H1 (cell line): ENCODE data around the gene TBC1D13. TPM values are rescaled to one million over a fixed set of nuclear protein-coding genes. Genes with fewer than 3 reads are reported as not detected.

Experiments used
- CTCF ChIA-PET: fragments of 300-600 bp; sonication (Branson Sonifier 250); formaldehyde crosslinking; loops from one replicate; lab custom pipeline; 2021; ENCODE audit not compliant: partially characterized antibody; lab: Charles Lee
- POLR2A ChIA-PET: fragments of 300-600 bp; sonication (Branson Sonifier 250); formaldehyde crosslinking; loops from one replicate; lab custom pipeline; 2021; ENCODE audit warnings: inconsistent platforms; ENCODE audit not compliant: partially characterized antibody; lab: Charles Lee
- DNase-seq, 2 experiments: peaks; one replicate each; pipeline versions ENCODE4 v3.0.0 to v3.0.0-alpha.2; 2010 to 2022; ENCODE audit warnings: low spot score in 2 of 2, low read depth in 1 of 2, mixed read lengths in 1 of 2
- FAIRE-seq: peaks from 2 replicates; lab custom pipeline; 2011; peaks lifted over from hg19 to GRCh38; lab: Jason Lieb, UNC
- H2AFZ ChIP-seq: 2 replicates; pipeline ENCODE4 v1.8.1; 2012; ENCODE audit warnings: low read length, inconsistent platforms
- H2AK5ac ChIP-seq: 2 replicates; pipeline ENCODE4 v1.6.1; 2013; ENCODE audit warnings: low read depth, low read length
- H2BK120ac ChIP-seq: replicated peaks from 2 replicates; pipeline ENCODE3; 2013; ENCODE audit warnings: low read depth, low read length, inconsistent platforms
- H2BK12ac ChIP-seq: 2 replicates; pipeline ENCODE4 v1.6.1; 2013; ENCODE audit warnings: low read depth, low read length
- H2BK15ac ChIP-seq: 2 replicates; pipeline ENCODE4 v1.6.1; 2013; ENCODE audit warnings: low read length
- H2BK20ac ChIP-seq: 2 replicates; pipeline ENCODE4 v1.6.1; 2013; ENCODE audit warnings: low read length
- H2BK5ac ChIP-seq: 2 replicates; pipeline ENCODE4 v1.6.1; 2013; ENCODE audit warnings: low read depth, low read length
- H3K14ac ChIP-seq: 2 replicates; pipeline ENCODE4 v1.6.1; 2013; ENCODE audit warnings: inconsistent platforms; ENCODE audit not compliant: insufficient read length
- H3K18ac ChIP-seq: 2 replicates; pipeline ENCODE4 v1.6.1; 2013; ENCODE audit warnings: low read length; ENCODE audit errors: extremely low read depth
- H3K23ac ChIP-seq: 2 replicates; pipeline ENCODE4 v1.6.1; 2013; ENCODE audit warnings: inconsistent platforms; ENCODE audit not compliant: insufficient read length
- H3K23me2 ChIP-seq: 2 replicates; pipeline ENCODE4 v1.6.1; 2013; ENCODE audit warnings: low read depth, low read length
- H3K27ac ChIP-seq: 2 replicates; pipeline ENCODE4 v1.6.1; 2011; ENCODE audit warnings: low read depth, low read length, inconsistent platforms
- H3K27me3 ChIP-seq, 4 experiments: replicated peaks in 1 of 4; 1 replicate in 1 of 4; 2 replicates in 3 of 4; pipeline versions ENCODE4 v1.6.1 to v1.8.1; 2011 to 2013; ENCODE audit warnings: low read length in 3 of 4, mild to moderate bottlenecking in 3 of 4, inconsistent platforms in 2 of 4, mixed read lengths in 2 of 4, moderate library complexity in 1 of 4; ENCODE audit not compliant: control insufficient read depth in 3 of 4, insufficient read depth in 3 of 4; ENCODE audit errors: extremely low read depth in 1 of 4
- H3K36me3 ChIP-seq, 4 experiments: 2 replicates each; pipeline versions ENCODE4 v1.6.1 to v1.8.1; 2011 to 2013; ENCODE audit warnings: mild to moderate bottlenecking in 4 of 4, low read length in 3 of 4, moderate library complexity in 2 of 4, control low read depth in 1 of 4, inconsistent platforms in 1 of 4; ENCODE audit not compliant: insufficient read depth in 4 of 4, control insufficient read depth in 2 of 4
- H3K4ac ChIP-seq: replicated peaks from 2 replicates; pipeline ENCODE3; 2013; ENCODE audit warnings: low read length, low read depth, mixed read lengths, inconsistent platforms; ENCODE audit not compliant: insufficient read length
- H3K4me1 ChIP-seq, 4 experiments: replicated peaks in 1 of 4; 1 replicate in 1 of 4; 2 replicates in 3 of 4; pipeline versions ENCODE4 v1.6.1 to v1.8.1; 2011 to 2013; ENCODE audit warnings: low read length in 3 of 4, inconsistent platforms in 2 of 4, mixed read lengths in 1 of 4; ENCODE audit not compliant: insufficient read depth in 4 of 4, control insufficient read depth in 3 of 4
- H3K4me2 ChIP-seq, 2 experiments: 2 replicates each; pipeline versions ENCODE4 v1.6.1 to v1.8.1; 2011 to 2013; ENCODE audit warnings: low read depth in 2 of 2, low read length in 2 of 2, control low read depth in 1 of 2, inconsistent platforms in 1 of 2, mild to moderate bottlenecking in 1 of 2; ENCODE audit not compliant: insufficient read depth in 1 of 2
- H3K4me3 ChIP-seq, 4 experiments: fragments of 200-600, 300-600 bp in 1 of 4; sonication (generic), shearing (Covaris generic), sonication (Bioruptor Twin) in 1 of 4; 2 replicates each; pipeline versions ENCODE4 v1.5.1 to v1.8.1; 2011 to 2016; ENCODE audit warnings: low read length in 4 of 4, low read depth in 3 of 4, control low read depth in 2 of 4, inconsistent platforms in 2 of 4, mild to moderate bottlenecking in 2 of 4, mixed read lengths in 1 of 4, moderate library complexity in 1 of 4; ENCODE audit not compliant: insufficient read depth in 2 of 4; ENCODE audit errors: extremely low read depth in 1 of 4
- H3K56ac ChIP-seq: replicated peaks from 2 replicates; pipeline ENCODE3; 2013; ENCODE audit warnings: low read depth, mild to moderate bottlenecking, mixed read lengths, low read length, inconsistent platforms; ENCODE audit not compliant: insufficient read length
- H3K79me1 ChIP-seq: 2 replicates; pipeline ENCODE4 v1.6.1; 2013; ENCODE audit warnings: low read depth, low read length, control low read depth
- H3K79me2 ChIP-seq, 2 experiments: 2 replicates each; pipeline versions ENCODE4 v1.6.1 to v1.8.1; 2012 to 2013; ENCODE audit warnings: low read length in 2 of 2, mild to moderate bottlenecking in 2 of 2, inconsistent platforms in 1 of 2; ENCODE audit not compliant: insufficient read depth in 2 of 2, control insufficient read depth in 1 of 2
- H3K9ac ChIP-seq, 4 experiments: replicated peaks in 1 of 4; 1 replicate in 1 of 4; 2 replicates in 3 of 4; pipeline versions ENCODE4 v1.6.1 to v1.8.1; 2011 to 2013; ENCODE audit warnings: low read depth in 3 of 4, low read length in 3 of 4, control low read depth in 2 of 4, mild to moderate bottlenecking in 2 of 4, moderate library complexity in 2 of 4, inconsistent platforms in 1 of 4; ENCODE audit errors: extremely low read depth in 1 of 4
- H3K9me3 ChIP-seq, 2 experiments: 2 replicates each; pipeline versions ENCODE4 v1.6.1 to v1.8.1; 2012 to 2013; ENCODE audit warnings: mild to moderate bottlenecking in 2 of 2, moderate library complexity in 2 of 2, control low read depth in 1 of 2, inconsistent platforms in 1 of 2, low read depth in 1 of 2, low read length in 1 of 2, mixed read lengths in 1 of 2; ENCODE audit not compliant: insufficient read depth in 2 of 2
- H4K20me1 ChIP-seq, 2 experiments: replicated peaks in 1 of 2; 2 replicates each; pipeline versions ENCODE3 to v1.8.1; 2011 to 2013; ENCODE audit warnings: inconsistent platforms in 2 of 2, low read length in 2 of 2, mild to moderate bottlenecking in 1 of 2; ENCODE audit not compliant: insufficient read depth in 2 of 2, control insufficient read depth in 1 of 2
- H4K5ac ChIP-seq: 2 replicates; pipeline ENCODE4 v1.6.1; 2013; ENCODE audit warnings: low read length, low read depth, mixed read lengths, inconsistent platforms; ENCODE audit not compliant: insufficient read length
- H4K8ac ChIP-seq: 2 replicates; pipeline ENCODE4 v1.8.0; 2013; ENCODE audit warnings: mild to moderate bottlenecking, moderate library complexity, low read length, inconsistent platforms; ENCODE audit not compliant: insufficient read depth; ENCODE audit errors: extremely low read depth
- H4K91ac ChIP-seq: replicated peaks from 2 replicates; pipeline ENCODE3; 2013; ENCODE audit warnings: low read length, mixed read lengths, inconsistent platforms; ENCODE audit not compliant: insufficient read length
- CBX8 ChIP-seq: fragments of 300-800, 300-1000 bp; sonication (generic); IDR thresholded peaks from 2 replicates; pipeline ENCODE4 v1.7.1; 2016; ENCODE audit warnings: low read depth, low read length, borderline replicate concordance
- CREB1 ChIP-seq: IDR thresholded peaks from 2 replicates; pipeline ENCODE4 v1.6.1; 2012; ENCODE audit warnings: inconsistent platforms
- FOSL1 ChIP-seq: IDR thresholded peaks from 2 replicates; pipeline ENCODE4 v1.6.1; 2011; ENCODE audit warnings: mild to moderate bottlenecking, low read depth, low read length, moderate library complexity; ENCODE audit not compliant: insufficient read depth
- GTF2F1 ChIP-seq: IDR thresholded peaks from 2 replicates; pipeline ENCODE4 v1.6.1; 2012; ENCODE audit warnings: low read depth, low read length, improper control_type of control experiment, borderline replicate concordance
- JUN ChIP-seq: IDR thresholded peaks from 2 replicates; pipeline ENCODE4 v1.6.1; 2011; ENCODE audit warnings: low read depth, mild to moderate bottlenecking, improper control_type of control experiment, low read length
- POLR2A ChIP-seq, 2 experiments: IDR thresholded peaks; 1 replicate in 1 of 2; 2 replicates in 1 of 2; pipeline ENCODE4 v1.6.1; 2011; ENCODE audit warnings: low read depth in 2 of 2, low read length in 2 of 2, mild to moderate bottlenecking in 2 of 2; ENCODE audit errors: control extremely low read depth in 1 of 2
- RBBP5 ChIP-seq: IDR thresholded peaks from 2 replicates; pipeline ENCODE4 v1.7.1; 2012; ENCODE audit warnings: low read depth, mild to moderate bottlenecking, inconsistent platforms, low read length, moderate library complexity, borderline replicate concordance
- SIRT6 ChIP-seq: IDR thresholded peaks from one replicate; pipeline ENCODE4 v1.7.1; 2012; ENCODE audit warnings: low read length, inconsistent platforms
- SRF ChIP-seq: IDR thresholded peaks from 2 replicates; pipeline ENCODE4 v1.6.1; 2011; ENCODE audit warnings: mild to moderate bottlenecking, low read depth, low read length, moderate library complexity
- TEAD4 ChIP-seq: IDR thresholded peaks from 2 replicates; pipeline ENCODE4 v1.6.1; 2012; ENCODE audit warnings: low read depth, low read length, inconsistent platforms, mixed read lengths
- ZNF274 ChIP-seq: IDR thresholded peaks from 2 replicates; pipeline ENCODE4 v1.7.0; 2012; ENCODE audit warnings: low read length, borderline replicate concordance; ENCODE audit errors: extremely low read depth
- WGBS, 2 experiments: shearing (Covaris generic) in 1 of 2; methylation state at CpG; one replicate each; pipeline versions ENCODE4 v1.1.6 to v1.1.7; 2013 to 2015; ENCODE audit warnings: low lambda C conversion rate in 2 of 2, mixed read lengths in 2 of 2, inconsistent platforms in 1 of 2, low coverage in 1 of 2, missing lambda C conversion rate in 1 of 2; ENCODE audit not compliant: insufficient replicate concordance in 2 of 2, insufficient coverage in 1 of 2, insufficient read length in 1 of 2; ENCODE audit errors: extremely low coverage in 1 of 2, missing lambda C conversion rate in 1 of 2; 5-methylcytosine and 5-hydroxymethylcytosine counted together
- polyA plus RNA-seq, 7 experiments: library from polyadenylated mRNA; depleted of rRNA in 3 of 7; stranded (reverse) in 5 of 7; unstranded in 2 of 7; fragments of >200 nt in 5 of 7; fragments of 200-250 nt in 2 of 7; gene quantifications; 1 replicate in 5 of 7; 2 replicates in 1 of 7; 4 replicates in 1 of 7; pipeline versions ENCODE4 v1.2.1 to v1.2.3, GENCODE V29; 2011 to 2013; ENCODE audit warnings: missing spikeins in 2 of 7, mixed read lengths in 2 of 7
- total RNA-seq: library from RNA; stranded (reverse); fragmentation: NEBNext Ultra II Directional; extraction: Animal tissue kit (Norgen Biotek cat#: 25700); gene quantifications from 2 replicates; pipeline ENCODE4 v1.2.1, GENCODE V29; 2021
- TF ChIP-seq, protein P1 (sequence below): IDR thresholded peaks from 2 replicates; pipeline ENCODE4 v1.6.1; 2011; ENCODE audit warnings: low read length, improper control_type of control experiment

Gene TBC1D13
- total and polyA plus RNA-seq, 2 of the 8 experiments (the other 6 are each of a cell fraction or from before 2014, with no cell fraction given): 21.3 to 24.7 TPM

DNA sequence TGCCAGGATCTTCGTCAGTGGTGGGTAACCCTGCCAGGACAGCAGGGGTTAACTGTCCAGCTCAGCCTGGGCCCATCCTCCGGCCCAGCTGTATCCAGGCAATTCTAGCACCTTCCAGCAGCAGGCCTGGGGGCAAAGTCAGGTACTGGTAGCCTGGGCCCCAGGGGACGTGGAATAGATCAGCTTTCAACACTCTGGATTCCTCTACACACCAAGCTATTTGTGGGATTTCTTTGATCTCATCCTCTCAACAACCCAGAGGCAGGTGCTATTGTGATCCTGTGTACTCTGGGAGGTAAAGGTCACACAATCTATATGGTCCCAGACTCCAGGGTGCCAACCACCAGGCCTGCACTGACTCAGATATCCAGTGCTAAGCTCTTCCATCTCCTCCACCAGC, 51.3 kb downstream of the TBC1D13 start:
- Histone ChIP-seq H4K8ac (no peak overlapping the region; the same call in 1 of the 2 replicates), H3K23me2 (no peaks in the 10 kb centered on the region), H3K9ac (no peak overlapping the region), H3K23ac (no peak overlapping the region), H2BK20ac (no peak overlapping the region), H2AK5ac (no peak overlapping the region), H4K91ac (no peak overlapping the region), H3K9me3 (no peaks in the 10 kb centered on the region), H2BK15ac (no peak overlapping the region), H3K4me2 (no peak overlapping the region), H3K4ac (no peak overlapping the region), H2BK5ac (no peak overlapping the region), H3K27ac (no peak overlapping the region), H3K4me3 (no peak overlapping the region), H3K18ac (no peak overlapping the region), H4K5ac (no peak overlapping the region), H4K20me1 (peaks cover 0 to 9% of the 10 kb centered on the region in 2 experiments), H3K79me2 (no peaks in the 10 kb centered on the region), H3K14ac (no peak overlapping the region), H2BK120ac (no peak overlapping the region), H3K36me3 (peaks cover 0 to 10% (median 3%) of the 10 kb centered on the region in 4 experiments; a peak in 5 of 8 replicates), H3K27me3 (no peaks in the 10 kb centered on the region), H3K79me1 (no peaks in the 10 kb centered on the region), H2AFZ (no peak overlapping the region), H3K56ac (no peak overlapping the region), H3K4me1 (no peaks in the 10 kb centered on the region), H2BK12ac (no peak overlapping the region)
- POLR2A ChIA-PET: interaction anchor here (0.5 to 1.7 kb wide), 3 partner anchors 9 to 536 kb away, joined by 3 to 6 read pairs (median 3); partner anchors contain the start of gene SPOUT1
- no peak for FAIRE-seq
- CTCF ChIA-PET: interaction anchor here (0.8 to 1.3 kb wide), 4 partner anchors 11 to 89 kb away, joined by 3 to 4 read pairs (median 3); no protein-coding TSS in a partner anchor
- WGBS, 2 experiments: 91% methylated on average over 3 of the region's 3 CpGs; no CpG with 5 or more reads in 1 of the 2 experiments
- no peak for DNase-seq
- TF ChIP-seq RBBP5: no peak
- TF ChIP-seq TEAD4: no peak
- TF ChIP-seq CREB1: no peak
- TF ChIP-seq FOSL1: no peak
- no peak for TF ChIP-seq SIRT6
- TF ChIP-seq GTF2F1: no peak
- no peak for TF ChIP-seq ZNF274
- TF ChIP-seq, protein P1, sequence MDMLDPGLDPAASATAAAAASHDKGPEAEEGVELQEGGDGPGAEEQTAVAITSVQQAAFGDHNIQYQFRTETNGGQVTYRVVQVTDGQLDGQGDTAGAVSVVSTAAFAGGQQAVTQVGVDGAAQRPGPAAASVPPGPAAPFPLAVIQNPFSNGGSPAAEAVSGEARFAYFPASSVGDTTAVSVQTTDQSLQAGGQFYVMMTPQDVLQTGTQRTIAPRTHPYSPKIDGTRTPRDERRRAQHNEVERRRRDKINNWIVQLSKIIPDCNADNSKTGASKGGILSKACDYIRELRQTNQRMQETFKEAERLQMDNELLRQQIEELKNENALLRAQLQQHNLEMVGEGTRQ: no peak
- TF ChIP-seq POLR2A (IDR thresholded peaks at IDR 0.05; ENCODE audit: control extremely low read depth in 1 of 2, low read depth in 2 of 2, low read length in 2 of 2): no peak
- no peak for TF ChIP-seq CBX8
- TF ChIP-seq SRF: no peak
- TF ChIP-seq JUN: no peak
